ENCODE results near the gene MKLN1.
A peak's percentile ranks its signal among the peaks of the same experiment; 100 is the strongest.

MKLN1 gene

DNA sequence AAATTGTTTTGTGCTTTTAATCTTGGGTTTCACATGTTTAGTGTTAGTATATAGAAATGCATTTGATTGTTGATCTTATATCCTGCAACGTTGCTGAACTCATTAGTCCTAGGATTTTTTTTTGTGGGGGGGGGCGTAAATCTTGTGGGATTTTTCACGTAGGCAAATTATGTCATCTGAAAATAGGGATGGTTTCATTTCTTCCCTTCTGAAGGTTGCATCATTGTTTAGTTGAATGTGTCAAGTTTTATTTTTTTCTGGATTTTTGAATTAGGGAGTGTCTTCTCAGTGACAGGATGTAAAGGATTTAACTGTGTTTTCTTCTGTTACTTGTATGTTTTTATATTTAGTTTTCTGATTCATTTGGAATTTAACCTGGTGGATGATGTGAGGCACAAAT is 26.7 kb downstream of the MKLN1 start:
- no peak for DNase-seq (ENCODE audit: low spot score)

- DNase-seq (ENCODE audit: low spot score): no peak
Observed at GRCh38 chr7:131355917-131356777, 28.5 kb downstream of the MKLN1 start.

- DNase-seq (ENCODE audit: low spot score): no peak
Observed at GRCh38 chr7:131357282-131357880, 29.7 kb downstream of the MKLN1 start.

- no peak for DNase-seq (ENCODE audit: low spot score)
Observed at GRCh38 chr7:131358636-131359035, 31.0 kb downstream of the MKLN1 start.

DNA sequence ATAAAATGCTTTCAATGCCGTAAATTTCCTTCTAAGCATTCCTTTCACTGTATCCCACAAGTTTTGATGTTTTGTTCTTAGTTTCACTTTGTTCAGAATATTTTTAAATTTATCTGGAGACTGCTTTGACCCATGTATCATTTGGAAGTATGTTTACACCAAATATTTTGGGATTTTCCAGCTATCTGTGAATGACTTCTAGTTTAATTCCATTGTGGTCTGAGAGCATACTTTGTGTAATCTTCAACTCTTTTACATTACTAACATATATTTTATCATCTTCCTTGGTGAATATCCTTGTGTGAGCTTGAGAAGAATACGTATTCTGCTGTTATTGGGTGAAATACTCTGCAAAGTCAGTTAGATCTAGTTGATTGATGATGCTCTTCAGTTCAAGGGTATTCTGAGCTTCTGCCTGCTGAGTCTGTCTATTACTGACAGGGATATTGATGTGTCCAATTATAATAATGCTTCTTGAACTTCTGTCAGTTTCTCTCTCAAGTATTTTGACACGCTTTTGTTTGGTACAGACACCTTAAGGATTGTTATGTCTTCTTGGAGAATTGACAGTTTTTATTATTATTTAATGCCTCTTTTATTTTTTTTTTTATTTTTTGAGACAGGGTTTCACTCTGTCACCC is 31.6 kb downstream of the MKLN1 start:
- no peak for DNase-seq (ENCODE audit: low spot score)

GRCh38 chr7:131363719-131364118 is 36.0 kb downstream of the MKLN1 start:
- DNase-seq (ENCODE audit: low spot score): no peak

DNA sequence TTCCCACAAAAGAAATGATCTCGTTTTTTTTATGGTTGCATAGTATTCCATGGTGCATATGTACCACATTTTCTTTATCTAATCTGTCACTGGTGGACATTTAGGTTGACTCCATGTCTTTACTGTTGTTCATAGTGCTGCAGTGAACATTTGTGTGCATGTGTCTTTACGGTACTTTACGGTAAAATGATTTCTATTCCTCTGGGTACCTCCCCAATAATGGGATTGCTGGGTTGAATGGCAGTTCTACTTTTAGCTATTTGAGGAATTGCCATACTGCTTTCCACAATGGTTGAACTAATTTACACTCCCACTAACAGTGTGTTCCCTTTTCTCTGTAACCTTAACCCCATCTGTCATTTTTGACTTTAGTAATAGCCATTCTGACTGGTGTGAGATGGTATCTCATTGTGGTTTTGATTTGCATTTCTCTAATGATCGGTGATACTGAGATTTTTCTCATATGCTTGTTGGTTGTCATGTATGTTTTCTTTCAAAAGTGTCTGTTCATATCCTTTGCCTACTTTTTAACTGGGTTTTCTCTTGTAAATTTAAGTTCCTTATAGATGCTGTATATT is 37.2 kb downstream of the MKLN1 start:
- no peak for DNase-seq (ENCODE audit: low spot score)

- no peak for DNase-seq (ENCODE audit: low spot score)
Observed at GRCh38 chr7:131365838-131366237, 38.2 kb downstream of the MKLN1 start.

DNA sequence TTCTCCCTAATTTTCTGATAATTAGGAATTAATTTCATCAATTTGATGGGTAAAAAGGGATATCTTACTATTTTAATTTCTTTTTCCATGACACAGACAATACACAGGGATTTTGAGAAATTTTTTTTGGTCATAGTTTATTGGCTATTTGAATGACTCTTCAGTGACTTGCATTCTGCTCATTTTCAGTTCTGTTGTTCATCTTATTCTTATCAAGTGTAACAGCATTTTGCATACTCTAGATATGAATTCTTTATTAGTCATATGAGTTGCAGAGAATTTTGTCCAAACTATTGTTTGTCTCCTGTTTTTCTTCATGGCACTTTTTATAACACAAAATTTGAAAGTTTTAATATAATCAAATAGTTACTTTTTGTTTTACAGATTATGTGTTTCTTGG is 41.7 kb downstream of the MKLN1 start:
- no peak for DNase-seq (ENCODE audit: low spot score)

DNA sequence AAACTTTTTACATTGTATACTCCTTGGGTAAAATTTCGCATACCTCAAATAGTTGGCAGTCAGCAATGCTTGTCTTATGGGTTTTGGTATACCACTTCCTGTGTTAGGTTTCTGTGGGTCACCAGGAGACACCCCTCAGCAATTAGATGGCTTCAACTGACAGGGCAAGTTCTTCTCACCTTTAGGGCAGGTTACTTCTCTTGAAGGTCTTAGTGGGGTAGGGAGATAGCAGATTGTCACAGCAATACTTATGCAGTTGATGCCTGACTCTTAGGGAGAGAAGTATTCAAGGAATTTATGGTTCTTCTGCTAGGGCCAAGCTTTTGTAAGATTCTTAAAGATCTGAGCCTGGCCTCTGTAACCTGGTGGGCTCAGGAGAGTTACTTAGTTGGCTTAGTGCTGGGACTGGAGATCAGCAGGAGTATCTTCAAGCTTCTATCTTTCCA is 42.9 kb downstream of the MKLN1 start:
- DNase-seq (ENCODE audit: low spot score): peak; percentile 8

DNA sequence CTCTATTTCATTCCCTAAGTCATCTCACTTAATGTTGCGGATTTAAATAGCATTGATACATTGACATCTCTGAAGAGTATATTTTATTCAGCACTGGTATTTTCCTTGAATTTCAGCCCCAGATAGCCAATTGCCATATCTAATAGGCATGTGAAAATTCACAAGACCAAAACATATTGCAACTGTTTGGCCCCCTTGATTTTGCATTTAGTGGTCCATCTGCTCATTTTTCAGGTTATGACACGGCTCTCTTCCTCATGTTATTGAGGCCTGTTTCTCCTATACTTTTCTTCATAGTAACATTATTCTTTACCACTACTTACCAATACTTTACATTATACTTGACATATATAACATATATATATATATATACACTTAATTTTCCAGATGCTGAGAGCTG is 43.7 kb downstream of the MKLN1 start:
- no peak for DNase-seq (ENCODE audit: low spot score)

DNA sequence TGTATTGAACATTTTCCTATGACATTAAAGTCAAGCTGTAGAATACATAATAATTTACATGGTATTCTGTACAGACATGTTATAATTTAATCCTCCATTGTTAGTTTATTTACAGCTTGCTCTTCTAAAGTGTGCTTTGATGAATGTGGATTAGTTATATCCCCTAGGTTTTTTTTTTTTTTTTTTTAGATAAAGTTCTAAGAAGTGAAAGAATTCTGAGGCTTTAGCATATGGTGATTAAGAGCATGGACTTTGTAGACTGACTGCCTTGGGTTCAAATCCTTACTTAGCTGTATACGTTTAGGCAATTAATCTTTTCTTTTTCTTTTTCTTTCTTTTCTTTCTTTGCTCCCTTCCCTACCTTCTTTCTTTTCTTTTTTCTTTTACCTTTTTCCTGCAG is 44.9 kb downstream of the MKLN1 start:
- no peak for DNase-seq (ENCODE audit: low spot score)

DNA sequence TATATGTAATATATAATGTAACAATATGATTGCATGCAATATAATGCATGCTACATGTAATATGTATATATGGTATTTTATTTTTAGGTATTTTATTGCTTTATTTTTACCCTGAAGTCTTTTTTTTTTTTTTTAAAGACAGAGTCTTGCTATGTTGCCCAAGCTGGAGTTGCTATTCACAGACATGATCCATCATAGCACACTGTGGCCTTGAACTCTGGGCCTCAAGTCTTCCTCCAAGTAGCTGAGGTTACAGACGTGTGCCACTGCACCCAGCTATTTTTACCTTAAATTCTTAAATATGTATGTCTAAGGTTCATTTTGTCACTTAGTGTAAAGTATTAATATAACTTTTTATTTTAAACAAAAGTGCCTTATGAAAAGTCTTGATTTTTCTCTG is 47.1 kb downstream of the MKLN1 start:
- DNase-seq (ENCODE audit: low spot score): no peak

DNA sequence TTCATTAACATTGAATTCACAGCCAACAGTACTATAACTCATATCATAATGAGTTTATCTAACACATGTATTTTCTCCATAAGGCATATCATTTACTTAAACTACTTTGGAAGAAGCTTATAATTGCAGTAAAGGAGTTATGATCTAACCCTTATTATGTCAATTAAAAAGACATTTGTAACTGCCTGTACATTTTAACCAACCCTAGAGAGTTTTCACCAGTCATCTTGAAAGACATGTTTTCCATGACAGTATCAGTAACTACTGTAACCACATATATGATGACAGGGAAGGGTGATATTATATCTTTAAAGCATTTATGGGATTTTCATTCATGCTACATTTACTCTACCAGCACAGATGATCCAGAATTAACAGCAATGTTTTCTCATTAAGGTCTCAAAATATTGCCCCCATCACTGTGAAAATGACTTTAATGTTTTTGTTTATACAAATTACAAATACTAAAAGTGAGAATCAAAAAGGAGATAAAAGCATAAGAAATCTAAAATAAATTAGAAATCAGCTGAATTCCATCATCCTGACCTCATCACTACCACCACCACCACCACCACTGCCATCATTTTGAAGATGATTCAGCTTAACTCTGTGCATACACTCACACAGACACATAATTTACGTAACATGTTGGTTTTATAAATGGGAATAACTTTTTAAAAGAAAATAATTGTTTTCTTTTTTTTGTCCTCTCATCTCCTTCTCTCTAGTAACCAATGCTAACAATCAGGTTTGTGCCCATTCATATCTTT is 53.6 kb downstream of the MKLN1 start:
- DNase-seq (ENCODE audit: low spot score): peak; percentile 8

DNA sequence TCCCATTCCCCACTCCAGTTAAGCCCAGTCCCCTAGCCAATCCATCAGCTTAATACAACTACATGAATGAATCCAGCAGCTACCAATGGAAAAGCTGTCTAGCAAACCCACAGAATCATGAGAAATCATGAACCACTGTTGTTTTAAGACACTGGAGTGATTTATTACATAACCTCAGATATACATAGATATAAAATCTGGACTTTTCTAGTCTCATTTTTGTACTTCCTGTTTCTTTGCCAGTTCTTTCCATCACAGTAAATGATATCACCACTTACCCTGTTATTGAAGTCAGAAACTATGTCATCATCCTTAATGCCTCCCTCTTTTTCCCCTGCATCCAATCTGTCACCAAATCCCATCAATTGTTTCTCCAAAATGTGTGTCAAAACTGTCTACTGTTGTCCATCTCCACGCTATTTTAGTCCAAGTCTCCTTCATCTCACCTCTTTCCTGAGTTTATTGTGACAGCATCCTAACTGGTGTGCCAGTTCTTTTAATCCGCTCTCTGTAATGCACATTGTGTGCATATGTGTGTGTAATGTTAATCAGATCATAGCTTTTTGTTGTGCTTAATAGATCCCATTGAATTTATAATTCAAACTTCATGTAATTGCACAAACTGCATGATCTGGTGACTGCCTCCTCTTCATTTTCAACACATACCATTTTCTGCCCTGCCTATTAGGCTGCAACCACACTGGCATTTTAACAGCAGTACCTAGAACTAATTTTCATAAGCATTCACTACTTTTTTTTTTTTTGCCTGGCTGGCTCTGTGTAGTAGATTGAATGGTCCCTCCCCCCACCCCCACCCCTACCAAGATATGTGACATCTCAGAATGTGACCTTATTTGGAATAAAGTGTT is 56.0 kb downstream of the MKLN1 start:
- DNase-seq (ENCODE audit: low spot score): peak; percentile 9

DNA sequence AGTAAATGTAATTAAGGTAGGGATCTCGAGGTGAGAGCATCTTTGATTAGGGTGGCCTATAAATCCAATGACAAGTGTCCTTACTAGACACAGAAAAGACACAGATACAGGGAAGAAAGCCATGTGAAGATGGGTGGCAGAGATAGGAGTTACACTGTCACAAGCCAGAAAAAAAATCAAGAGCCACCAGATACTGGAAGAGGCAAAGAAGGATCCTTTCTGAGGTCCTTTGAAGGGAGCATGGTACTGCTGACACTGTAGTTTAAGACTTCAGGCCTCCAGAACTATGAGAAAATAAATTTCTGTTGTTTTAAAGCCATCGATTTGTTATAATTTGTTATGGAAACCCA is 56.6 kb downstream of the MKLN1 start:
- DNase-seq (ENCODE audit: low spot score): no peak

GRCh38 chr7:131385039-131385605 is 57.4 kb downstream of the MKLN1 start:
- no peak for DNase-seq (ENCODE audit: low spot score)

DNA sequence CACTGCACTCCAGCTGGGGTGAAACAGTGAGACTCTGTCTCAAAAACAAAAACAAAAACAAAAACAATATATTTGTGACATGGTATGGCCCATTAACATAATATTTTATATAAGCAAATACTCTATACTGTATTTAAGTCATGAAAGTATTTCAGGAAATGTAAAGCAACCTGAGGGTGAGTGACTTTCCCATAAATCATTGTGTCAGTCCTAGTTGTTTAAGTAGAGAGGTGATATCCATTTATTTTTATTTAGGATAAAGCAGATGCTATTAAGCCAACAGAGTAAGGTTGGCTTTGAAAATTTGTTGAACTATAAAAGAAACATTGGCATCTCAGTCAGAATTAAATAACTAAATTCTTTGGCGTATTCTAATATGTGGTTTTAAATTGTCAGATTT is 60.5 kb downstream of the MKLN1 start:
- no peak for DNase-seq (ENCODE audit: low spot score)

GRCh38 chr7:131390275-131390674 is 62.6 kb downstream of the MKLN1 start:
- no peak for DNase-seq (ENCODE audit: low spot score)

- DNase-seq (ENCODE audit: low spot score): no peak
Observed at GRCh38 chr7:131391145-131391544, 63.5 kb downstream of the MKLN1 start.

GRCh38 chr7:131400681-131401176 is 73.1 kb downstream of the MKLN1 start:
- DNase-seq (ENCODE audit: low spot score): no peak
